Measurements from ENCODE around the gene BMP5. TPM values are rescaled to one million over a fixed set of nuclear protein-coding genes. Genes with fewer than 3 reads are reported as not detected.
"Not testable (repeated sequence)": the region's sequence is repeated elsewhere in the genome, so short reads cannot be mapped to it uniquely, and the experiment has no call there.

BMP5 gene
- polyA plus RNA-seq (2013, experiment 1 of 2), result 9.9 TPM
- 12.0 TPM for polyA plus RNA-seq (2013, experiment 2 of 2)

GRCh38 chr6:55875400-55875799 lies at the start of gene BMP5:
Gene BMP5 (minus strand): TSS chr6:55875590. CDS start chr6:55874865, 725 bp downstream.
- no peaks in the 10 kb centered on the region for H3K9me3 ChIP-seq (ENCODE audit: control insufficient read depth, low read length)
- 67% methylated on average over 1 of the region's 2 CpGs; no CpG with 5 or more reads in 1 of the 2 experiments for WGBS, 2 experiments (ENCODE audit: insufficient coverage in 2 of 2)
- H3K4me1 ChIP-seq (ENCODE audit: control insufficient read depth, insufficient read depth, low read length, poor library complexity, severe bottlenecking), result peaks cover 15% of the 10 kb centered on the region
- H3K27ac ChIP-seq (ENCODE audit: low read depth, low read length, severe bottlenecking), result peak within 1 kb of the TSS; percentile 63
- H3K36me3 ChIP-seq (ENCODE audit: control insufficient read depth, insufficient read depth, low read length), result no peaks in the 10 kb centered on the region
- peak within 1 kb of the TSS; percentile 33 for H3K4me3 ChIP-seq (ENCODE audit: extremely low read depth, insufficient read depth, low read length, poor library complexity, severe bottlenecking)

GRCh38 chr6:55922406-55922805 lies 47.0 kb upstream of the BMP5 start:
- no peak overlapping the region for H3K4me3 ChIP-seq (ENCODE audit: extremely low read depth, insufficient read depth, low read length, poor library complexity, severe bottlenecking)
- no peaks in the 10 kb centered on the region for H3K9me3 ChIP-seq (ENCODE audit: control insufficient read depth, low read length)
- H3K27ac ChIP-seq (ENCODE audit: low read depth, low read length, severe bottlenecking), result no peak overlapping the region
- H3K36me3 ChIP-seq (ENCODE audit: control insufficient read depth, insufficient read depth, low read length), result no peaks in the 10 kb centered on the region
- no peaks in the 10 kb centered on the region for H3K4me1 ChIP-seq (ENCODE audit: control insufficient read depth, insufficient read depth, low read length, poor library complexity, severe bottlenecking)

- no peak overlapping the region for H3K4me3 ChIP-seq (ENCODE audit: extremely low read depth, insufficient read depth, low read length, poor library complexity, severe bottlenecking)
- H3K9me3 ChIP-seq (ENCODE audit: control insufficient read depth, low read length), result no peaks in the 10 kb centered on the region
- H3K27ac ChIP-seq (ENCODE audit: low read depth, low read length, severe bottlenecking), result no peak overlapping the region
- no peaks in the 10 kb centered on the region for H3K4me1 ChIP-seq (ENCODE audit: control insufficient read depth, insufficient read depth, low read length, poor library complexity, severe bottlenecking)
- H3K36me3 ChIP-seq (ENCODE audit: control insufficient read depth, insufficient read depth, low read length), result no peaks in the 10 kb centered on the region
- WGBS, 2 experiments (ENCODE audit: insufficient coverage in 2 of 2), result 89 to 100% methylated on average over 2 of the region's 5 CpGs
Observed at GRCh38 chr6:55919716-55920308, 44.4 kb upstream of the BMP5 start.

- WGBS, 2 experiments (ENCODE audit: insufficient coverage in 2 of 2), result no CpG with 5 or more reads among the region's 2 CpGs
- Histone ChIP-seq H3K9me3 (ENCODE audit: control insufficient read depth, low read length) (no peaks in the 10 kb centered on the region), H3K36me3 (ENCODE audit: control insufficient read depth, insufficient read depth, low read length) (no peaks in the 10 kb centered on the region), H3K4me3 (ENCODE audit: extremely low read depth, insufficient read depth, low read length, poor library complexity, severe bottlenecking) (no peak overlapping the region), H3K27ac (ENCODE audit: low read depth, low read length, severe bottlenecking) (no peak overlapping the region), H3K4me1 (ENCODE audit: control insufficient read depth, insufficient read depth, low read length, poor library complexity, severe bottlenecking) (no peaks in the 10 kb centered on the region)
Observed at GRCh38 chr6:55918639-55919038, 43.2 kb upstream of the BMP5 start.

GRCh38 chr6:55917751-55918415 lies 42.5 kb upstream of the BMP5 start:
- H3K4me3 ChIP-seq (ENCODE audit: extremely low read depth, insufficient read depth, low read length, poor library complexity, severe bottlenecking), result no peak overlapping the region
- H3K9me3 ChIP-seq (ENCODE audit: control insufficient read depth, low read length), result no peaks in the 10 kb centered on the region
- no peak overlapping the region for H3K27ac ChIP-seq (ENCODE audit: low read depth, low read length, severe bottlenecking)
- no peaks in the 10 kb centered on the region for H3K36me3 ChIP-seq (ENCODE audit: control insufficient read depth, insufficient read depth, low read length)
- no peaks in the 10 kb centered on the region for H3K4me1 ChIP-seq (ENCODE audit: control insufficient read depth, insufficient read depth, low read length, poor library complexity, severe bottlenecking)
- 86% methylated on average over 1 of the region's 3 CpGs; no CpG with 5 or more reads in 1 of the 2 experiments for whole genome bisulfite sequencing, 2 experiments (ENCODE audit: insufficient coverage in 2 of 2)

GRCh38 chr6:55916188-55916587 lies 40.8 kb upstream of the BMP5 start:
- no peaks in the 10 kb centered on the region for H3K9me3 ChIP-seq (ENCODE audit: control insufficient read depth, low read length)
- H3K27ac ChIP-seq (ENCODE audit: low read depth, low read length, severe bottlenecking), result no peak overlapping the region
- no peak overlapping the region for H3K4me3 ChIP-seq (ENCODE audit: extremely low read depth, insufficient read depth, low read length, poor library complexity, severe bottlenecking)
- no CpG with 5 or more reads among the region's 2 CpGs for WGBS, 2 experiments (ENCODE audit: insufficient coverage in 2 of 2)
- no peaks in the 10 kb centered on the region for H3K4me1 ChIP-seq (ENCODE audit: control insufficient read depth, insufficient read depth, low read length, poor library complexity, severe bottlenecking)
- no peaks in the 10 kb centered on the region for H3K36me3 ChIP-seq (ENCODE audit: control insufficient read depth, insufficient read depth, low read length)

GRCh38 chr6:55913228-55914195 lies 38.1 kb upstream of the BMP5 start:
- no peaks in the 10 kb centered on the region for H3K9me3 ChIP-seq (ENCODE audit: control insufficient read depth, low read length)
- WGBS, 2 experiments (ENCODE audit: insufficient coverage in 2 of 2), result 83% methylated on average over 1 of the region's 3 CpGs; no CpG with 5 or more reads in 1 of the 2 experiments
- no peaks in the 10 kb centered on the region for H3K36me3 ChIP-seq (ENCODE audit: control insufficient read depth, insufficient read depth, low read length)
- no peak overlapping the region for H3K4me3 ChIP-seq (ENCODE audit: extremely low read depth, insufficient read depth, low read length, poor library complexity, severe bottlenecking)
- H3K27ac ChIP-seq (ENCODE audit: low read depth, low read length, severe bottlenecking), result no peak overlapping the region
- H3K4me1 ChIP-seq (ENCODE audit: control insufficient read depth, insufficient read depth, low read length, poor library complexity, severe bottlenecking), result no peaks in the 10 kb centered on the region

GRCh38 chr6:55910466-55910865 lies 35.1 kb upstream of the BMP5 start:
- H3K4me3 ChIP-seq (ENCODE audit: extremely low read depth, insufficient read depth, low read length, poor library complexity, severe bottlenecking); H3K9me3 ChIP-seq (ENCODE audit: control insufficient read depth, low read length); H3K36me3 ChIP-seq (ENCODE audit: control insufficient read depth, insufficient read depth, low read length); H3K4me1 ChIP-seq (ENCODE audit: control insufficient read depth, insufficient read depth, low read length, poor library complexity, severe bottlenecking); H3K27ac ChIP-seq (ENCODE audit: low read depth, low read length, severe bottlenecking): not testable (repeated sequence)
- WGBS, 2 experiments (ENCODE audit: insufficient coverage in 2 of 2), result 86 to 97% methylated on average over 7 to 8 of the region's 28 CpGs

GRCh38 chr6:55909911-55910310 lies 34.5 kb upstream of the BMP5 start:
- H3K4me3 ChIP-seq (ENCODE audit: extremely low read depth, insufficient read depth, low read length, poor library complexity, severe bottlenecking); H3K36me3 ChIP-seq (ENCODE audit: control insufficient read depth, insufficient read depth, low read length); H3K4me1 ChIP-seq (ENCODE audit: control insufficient read depth, insufficient read depth, low read length, poor library complexity, severe bottlenecking); H3K27ac ChIP-seq (ENCODE audit: low read depth, low read length, severe bottlenecking); H3K9me3 ChIP-seq (ENCODE audit: control insufficient read depth, low read length): not testable (repeated sequence)
- no CpG with 5 or more reads among the region's 26 CpGs for WGBS, 2 experiments (ENCODE audit: insufficient coverage in 2 of 2)

- WGBS, 2 experiments (ENCODE audit: insufficient coverage in 2 of 2), result 41 to 51% methylated on average over 2 of the region's 2 CpGs
- Histone ChIP-seq H3K9me3 (ENCODE audit: control insufficient read depth, low read length) (no peaks in the 10 kb centered on the region), H3K4me1 (ENCODE audit: control insufficient read depth, insufficient read depth, low read length, poor library complexity, severe bottlenecking) (peaks cover 8% of the 10 kb centered on the region), H3K4me3 (ENCODE audit: extremely low read depth, insufficient read depth, low read length, poor library complexity, severe bottlenecking) (no peak overlapping the region), H3K27ac (ENCODE audit: low read depth, low read length, severe bottlenecking) (peak overlapping the region; percentile 41), H3K36me3 (ENCODE audit: control insufficient read depth, insufficient read depth, low read length) (no peaks in the 10 kb centered on the region)
Observed at GRCh38 chr6:55902796-55903195, 27.4 kb upstream of the BMP5 start.
